ENCODE results near the gene NPC2. TPM values are rescaled to one million over a fixed set of nuclear protein-coding genes. Genes with fewer than 3 reads are reported as not detected.

NPC2 gene
- 100 to 1,000 TPM in 2 of 6 donors, 10 to 100 TPM in 4; 33.6 to 137 (median 50.7) TPM for total RNA-seq
- 100 to 1,000 TPM in 1 of 2 donors, 10 to 100 TPM in 1; 58.5 to 106 TPM for polyA plus RNA-seq

DNA sequence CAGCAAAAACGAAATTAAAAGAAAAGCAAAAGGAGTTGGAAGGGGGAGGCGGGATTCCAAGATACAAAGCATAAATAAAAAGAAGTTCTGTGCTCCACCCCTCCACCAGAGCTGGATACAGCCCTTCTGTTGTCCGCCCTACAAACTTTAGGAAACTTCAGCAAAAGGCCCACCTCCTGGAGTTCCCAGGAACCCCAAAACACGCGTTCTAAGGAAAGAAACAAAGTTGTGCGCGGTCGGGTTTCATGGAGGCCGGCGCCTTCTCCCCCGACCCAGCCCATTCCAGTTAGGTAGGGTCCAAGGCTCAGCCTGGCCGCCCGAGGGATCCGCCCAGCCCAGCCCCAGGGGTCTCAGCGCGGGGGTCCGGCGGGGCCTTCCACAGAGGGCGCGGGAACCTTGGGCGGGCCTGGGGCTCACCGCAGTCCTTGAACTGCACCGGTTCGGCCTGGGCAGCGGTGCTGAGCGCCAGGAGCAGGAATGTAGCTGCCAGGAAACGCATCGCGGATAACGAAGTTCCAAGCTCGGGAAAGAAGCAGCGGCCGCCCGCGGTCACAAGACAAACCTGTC, at the start of gene NPC2:
NPC2 (minus strand) TSS at position 530 of the 567 bp plus-strand sequence; CDS start at position 499, 31 bp downstream.
- Histone ChIP-seq H3K4me3 (peak within 1 kb of the TSS; percentile 86 to 97 (median 87)), H3K36me3 (no peaks in the 10 kb centered on the region), H3K4me1 (peaks cover 0 to 26% (median 8%) of the 10 kb centered on the region in 3 donors), H3K27ac (peak within 1 kb of the TSS; percentile 61 to 90 (median 80)), H3K27me3 (no peaks in the 10 kb centered on the region), H3K9me3 (no peaks in the 10 kb centered on the region)
- FAIRE-seq (no peak), ATAC-seq (peak in 3 of 4 donors; percentile 3 to 17 (median 9)), DNase-seq (no peak)
- WGBS, 2 donors = 0% methylated on average over 32 to 35 of the region's 35 CpGs
- intact Hi-C loops (cut with DNase I) = no loop called here
- no peak for TF ChIP-seq CTCF (IDR thresholded peaks at IDR 0.05)

DNA sequence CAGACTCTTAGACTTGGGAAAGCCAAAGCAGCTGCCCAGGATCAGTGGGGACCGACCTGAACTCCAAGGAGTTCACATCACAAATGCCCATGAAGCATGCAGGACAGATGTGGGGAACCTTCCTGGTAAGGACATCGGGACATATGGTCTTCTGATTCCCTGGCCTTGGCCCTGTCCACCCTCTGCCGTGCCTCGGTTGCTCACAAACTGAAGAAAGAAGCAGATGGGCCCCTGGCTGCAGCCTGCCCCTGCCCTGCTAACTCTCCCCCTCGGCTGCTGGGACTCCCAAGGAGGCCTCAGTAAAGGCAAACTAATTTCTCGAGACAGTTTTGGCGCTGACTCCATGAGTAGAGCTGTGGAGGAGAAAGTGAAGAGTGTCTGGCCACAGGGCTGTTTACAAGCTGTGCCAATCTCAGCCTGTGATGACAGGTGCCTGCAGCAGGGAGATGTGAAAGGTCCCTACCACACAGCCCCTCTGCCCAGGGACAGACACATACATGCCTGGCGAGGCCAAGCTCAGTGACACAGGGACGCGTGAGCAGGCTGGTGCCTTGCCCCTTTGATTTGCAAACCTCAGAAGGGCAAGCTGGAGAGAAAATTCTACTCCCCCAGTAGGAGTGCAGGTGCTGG, 49.1 kb upstream of the NPC2 start:
- FAIRE-seq = no peak
- no peak overlapping the region for H3K27ac ChIP-seq
- intact Hi-C loops (cut with DNase I) = no loop called here
- no peak overlapping the region for H3K4me3 ChIP-seq
- no peak for ATAC-seq
- no peaks in the 10 kb centered on the region for H3K9me3 ChIP-seq
- no peaks in the 10 kb centered on the region for H3K27me3 ChIP-seq
- 82 to 89% methylated on average over 10 of the region's 10 CpGs for WGBS, 2 donors
- DNase-seq = no peak
- no peaks in the 10 kb centered on the region for H3K4me1 ChIP-seq
- no peak for TF ChIP-seq CTCF (IDR thresholded peaks at IDR 0.05)
- H3K36me3 ChIP-seq = no peaks in the 10 kb centered on the region

DNA sequence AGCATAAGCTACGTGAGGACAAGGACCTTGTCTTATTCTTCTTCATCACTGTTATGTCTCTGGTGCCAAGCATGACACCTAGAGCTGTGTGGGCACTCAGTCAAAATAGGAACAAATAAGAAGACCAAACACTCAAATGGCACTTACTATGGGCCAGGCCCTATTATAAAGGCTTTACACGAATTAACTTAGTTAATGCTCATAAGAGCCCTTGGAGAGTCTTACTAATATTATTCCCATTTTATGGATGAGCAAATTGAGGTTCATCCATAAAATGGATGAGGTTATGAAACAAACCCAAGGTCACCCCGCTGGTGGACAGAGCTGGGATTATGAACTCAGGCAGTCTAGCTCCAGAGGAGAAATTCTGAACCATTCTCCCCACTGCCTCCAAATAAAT, 48.1 kb upstream of the NPC2 start:
- Histone ChIP-seq H3K27ac (no peak overlapping the region), H3K9me3 (no peaks in the 10 kb centered on the region), H3K27me3 (no peaks in the 10 kb centered on the region), H3K36me3 (no peaks in the 10 kb centered on the region), H3K4me1 (no peaks in the 10 kb centered on the region), H3K4me3 (no peak overlapping the region)
- FAIRE-seq (no peak), ATAC-seq (no peak), DNase-seq (no peak)
- intact Hi-C loops (cut with DNase I) = no loop called here
- no peak for TF ChIP-seq CTCF (IDR thresholded peaks at IDR 0.05)
- WGBS, 2 donors = 81 to 91% methylated on average over 3 of the region's 3 CpGs

GRCh38 chr14:74539503-74539902, 46.4 kb upstream of the NPC2 start:
- Histone ChIP-seq H3K36me3 (no peaks in the 10 kb centered on the region), H3K27ac (no peak overlapping the region), H3K27me3 (no peaks in the 10 kb centered on the region), H3K9me3 (no peaks in the 10 kb centered on the region), H3K4me3 (no peak overlapping the region), H3K4me1 (no peaks in the 10 kb centered on the region)
- WGBS, 2 donors = 87 to 89% methylated on average over 4 of the region's 4 CpGs
- ATAC-seq (no peak), DNase-seq (no peak), FAIRE-seq (no peak)
- intact Hi-C loops (cut with DNase I) = no loop called here
- TF ChIP-seq CTCF (IDR thresholded peaks at IDR 0.05) = no peak
